ENCODE measurements around the gene PTBP2. TPM values are rescaled to one million over a fixed set of nuclear protein-coding genes. Genes with fewer than 3 reads are reported as not detected.
"Not testable (repeated sequence)": the region's sequence is repeated elsewhere in the genome, so short reads cannot be mapped to it uniquely, and the experiment has no call there.

The PTBP2 gene
- total RNA-seq, 1 donor from 2014 or later, result 170 TPM

DNA sequence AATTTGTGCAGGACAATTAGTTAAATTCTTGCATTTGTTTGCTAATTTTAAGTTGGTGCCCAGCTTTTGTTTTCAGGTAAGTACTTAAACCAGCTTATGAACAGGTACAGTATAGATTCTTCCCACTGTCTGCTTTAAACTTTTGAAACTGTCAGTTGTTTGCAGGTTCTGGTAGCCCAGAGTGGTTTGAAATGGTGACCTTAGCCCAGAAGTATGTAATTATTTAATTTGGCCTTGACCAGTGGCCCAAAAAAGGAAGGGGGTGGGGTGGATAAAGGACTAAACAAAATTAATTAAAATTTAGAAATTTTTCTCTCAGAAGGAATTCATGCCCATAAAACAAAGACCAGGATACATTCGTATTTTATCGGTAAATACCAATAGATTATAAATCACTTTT lies 69.0 kb downstream of the PTBP2 start:
- no peaks in the 10 kb centered on the region for H3K27me3 Mint-ChIP-seq (ENCODE audit: insufficient read depth, low read depth)
- Histone ChIP-seq H3K9ac (no peak overlapping the region), H3K79me2 (ENCODE audit: low read depth) (peaks cover 61% of the 10 kb centered on the region), H3K36me3 (peaks cover 72% of the 10 kb centered on the region), H2AFZ (replicated peaks) (no peak overlapping the region), H3K4me2 (no peak overlapping the region), H4K20me1 (ENCODE audit: low read depth) (no peaks in the 10 kb centered on the region), H3K27ac (no peak overlapping the region), H3K27me3 (no peaks in the 10 kb centered on the region), H3F3A (ENCODE audit: low read depth) (no peaks in the 10 kb centered on the region), H3K4me1 (no peaks in the 10 kb centered on the region), H3K4me3 (no peak overlapping the region), H3K9me3 (ENCODE audit: low read depth) (no peaks in the 10 kb centered on the region)
- no peak for DNase-seq (ENCODE audit: low spot score)
- H3K36me3 Mint-ChIP-seq, result peaks cover 40% of the 10 kb centered on the region
- H3K4me1 Mint-ChIP-seq, result no peaks in the 10 kb centered on the region
- TF ChIP-seq EZH2 (IDR thresholded peaks at IDR 0.05), result no peak
- no peak overlapping the region for H3K27ac Mint-ChIP-seq
- no peak overlapping the region for H3K4me3 Mint-ChIP-seq
- H3K9me3 Mint-ChIP-seq, result no peaks in the 10 kb centered on the region

DNA sequence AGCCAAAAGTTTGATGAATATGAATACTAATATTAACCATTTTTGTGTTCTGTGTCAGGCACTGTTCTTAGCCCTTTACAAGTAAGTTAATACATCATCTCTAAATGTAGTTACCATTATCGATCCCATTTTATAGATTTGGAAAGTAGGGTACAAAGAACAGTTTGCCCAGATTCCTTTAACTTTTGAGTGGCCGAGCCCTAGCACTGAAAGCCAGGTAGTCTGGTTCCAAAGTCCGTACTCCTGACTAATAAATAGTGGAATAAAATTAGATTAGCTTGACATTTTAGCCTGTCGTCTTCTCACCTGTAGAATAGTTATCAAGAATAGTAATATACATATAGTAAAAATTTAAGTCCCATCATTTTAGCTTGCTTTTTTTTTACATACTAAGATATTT lies 70.6 kb downstream of the PTBP2 start:
- H3F3A ChIP-seq (ENCODE audit: low read depth), result no peaks in the 10 kb centered on the region
- H3K36me3 Mint-ChIP-seq, result peaks cover 46% of the 10 kb centered on the region

DNA sequence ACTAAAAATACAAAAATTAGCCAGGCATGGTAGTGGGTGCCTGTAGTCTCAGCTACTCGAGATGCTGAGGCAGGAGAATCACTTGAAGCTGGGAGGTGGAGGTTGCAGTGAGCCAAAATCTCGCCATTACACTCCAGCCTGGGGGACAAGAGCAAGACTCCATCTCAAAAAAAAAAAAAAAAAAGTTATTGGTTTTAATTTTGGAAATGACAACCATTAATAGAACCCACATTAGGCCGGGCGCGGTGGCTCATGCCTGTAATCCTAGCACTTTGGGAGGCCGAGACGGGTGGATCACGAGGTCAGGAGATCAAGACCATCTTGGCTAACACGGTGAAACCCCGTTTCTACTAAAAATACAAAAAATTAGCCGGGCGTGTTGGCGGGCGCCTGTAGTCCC lies 80.1 kb downstream of the PTBP2 start:
- not testable (repeated sequence) for H3K27ac ChIP-seq; H3K4me3 ChIP-seq; H3K9me3 Mint-ChIP-seq; H3F3A ChIP-seq (ENCODE audit: low read depth); H2AFZ ChIP-seq (replicated peaks); H3K27ac Mint-ChIP-seq; H3K4me1 ChIP-seq; H3K36me3 ChIP-seq; H3K4me3 Mint-ChIP-seq; H3K27me3 Mint-ChIP-seq (ENCODE audit: insufficient read depth, low read depth); H3K4me2 ChIP-seq; H3K9ac ChIP-seq; H3K4me1 Mint-ChIP-seq; H3K27me3 ChIP-seq; H3K9me3 ChIP-seq (ENCODE audit: low read depth); H4K20me1 ChIP-seq (ENCODE audit: low read depth); DNase-seq (ENCODE audit: low spot score)
- H3K36me3 Mint-ChIP-seq, result peaks cover 37% of the 10 kb centered on the region
- peaks cover 23% of the 10 kb centered on the region for H3K79me2 ChIP-seq (ENCODE audit: low read depth)

More for the DNA sequence above, 70.6 kb downstream of the PTBP2 start:
- H3K9ac ChIP-seq, result no peak overlapping the region
- no peaks in the 10 kb centered on the region for H3K4me1 ChIP-seq
- no peaks in the 10 kb centered on the region for H3K9me3 ChIP-seq (ENCODE audit: low read depth)
- Mint-ChIP-seq H3K27ac (no peak overlapping the region), H3K4me1 (no peaks in the 10 kb centered on the region), H3K9me3 (no peaks in the 10 kb centered on the region), H3K4me3 (no peak overlapping the region), H3K27me3 (ENCODE audit: insufficient read depth, low read depth) (no peaks in the 10 kb centered on the region)
- TF ChIP-seq EZH2 (IDR thresholded peaks at IDR 0.05) (no peak), EZH2phosphoT487 (IDR thresholded peaks at IDR 0.05) (no peak)
- TF ChIP-seq, protein P1, sequence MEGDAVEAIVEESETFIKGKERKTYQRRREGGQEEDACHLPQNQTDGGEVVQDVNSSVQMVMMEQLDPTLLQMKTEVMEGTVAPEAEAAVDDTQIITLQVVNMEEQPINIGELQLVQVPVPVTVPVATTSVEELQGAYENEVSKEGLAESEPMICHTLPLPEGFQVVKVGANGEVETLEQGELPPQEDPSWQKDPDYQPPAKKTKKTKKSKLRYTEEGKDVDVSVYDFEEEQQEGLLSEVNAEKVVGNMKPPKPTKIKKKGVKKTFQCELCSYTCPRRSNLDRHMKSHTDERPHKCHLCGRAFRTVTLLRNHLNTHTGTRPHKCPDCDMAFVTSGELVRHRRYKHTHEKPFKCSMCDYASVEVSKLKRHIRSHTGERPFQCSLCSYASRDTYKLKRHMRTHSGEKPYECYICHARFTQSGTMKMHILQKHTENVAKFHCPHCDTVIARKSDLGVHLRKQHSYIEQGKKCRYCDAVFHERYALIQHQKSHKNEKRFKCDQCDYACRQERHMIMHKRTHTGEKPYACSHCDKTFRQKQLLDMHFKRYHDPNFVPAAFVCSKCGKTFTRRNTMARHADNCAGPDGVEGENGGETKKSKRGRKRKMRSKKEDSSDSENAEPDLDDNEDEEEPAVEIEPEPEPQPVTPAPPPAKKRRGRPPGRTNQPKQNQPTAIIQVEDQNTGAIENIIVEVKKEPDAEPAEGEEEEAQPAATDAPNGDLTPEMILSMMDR (IDR thresholded peaks at IDR 0.05), result no peak
- H2AFZ ChIP-seq (replicated peaks), result no peak overlapping the region
- H3K27ac ChIP-seq, result no peak overlapping the region
- H3K79me2 ChIP-seq (ENCODE audit: low read depth), result peaks cover 62% of the 10 kb centered on the region
- DNase-seq (ENCODE audit: low spot score), result no peak
- H3K36me3 ChIP-seq, result peaks cover 62% of the 10 kb centered on the region
- no peaks in the 10 kb centered on the region for H4K20me1 ChIP-seq (ENCODE audit: low read depth)
- no peak overlapping the region for H3K4me3 ChIP-seq
- no peaks in the 10 kb centered on the region for H3K27me3 ChIP-seq
- no peak overlapping the region for H3K4me2 ChIP-seq

DNA sequence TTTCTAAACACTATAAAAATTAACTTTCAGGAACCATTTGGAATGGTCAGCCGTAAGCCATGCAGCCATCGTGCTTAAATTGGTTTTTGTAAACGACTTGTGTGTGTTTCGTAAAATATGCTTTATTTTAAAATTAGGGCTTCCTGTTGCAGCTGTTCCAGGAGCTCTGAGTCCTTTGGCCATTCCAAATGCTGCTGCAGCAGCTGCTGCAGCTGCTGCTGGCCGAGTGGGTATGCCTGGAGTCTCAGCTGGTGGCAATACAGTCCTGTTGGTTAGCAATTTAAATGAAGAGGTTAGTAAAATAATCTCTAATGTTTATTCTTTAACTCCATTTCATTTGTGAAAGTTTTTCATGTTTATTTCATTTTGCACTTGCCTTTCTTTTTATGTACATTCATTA lies 83.1 kb downstream of the PTBP2 start:
- Histone ChIP-seq H3K9me3 (ENCODE audit: low read depth) (no peaks in the 10 kb centered on the region), H3K27me3 (no peaks in the 10 kb centered on the region), H3K9ac (no peak overlapping the region), H3K27ac (no peak overlapping the region), H3K4me1 (no peaks in the 10 kb centered on the region), H3K4me3 (no peak overlapping the region), H3K36me3 (peaks cover 9% of the 10 kb centered on the region), H3K4me2 (no peak overlapping the region), H4K20me1 (ENCODE audit: low read depth) (peaks cover 4% of the 10 kb centered on the region), H3F3A (ENCODE audit: low read depth) (no peaks in the 10 kb centered on the region), H2AFZ (replicated peaks) (no peak overlapping the region), H3K79me2 (ENCODE audit: low read depth) (peaks cover 35% of the 10 kb centered on the region)
- H3K4me1 Mint-ChIP-seq, result no peaks in the 10 kb centered on the region
- H3K9me3 Mint-ChIP-seq, result no peaks in the 10 kb centered on the region
- no peak overlapping the region for H3K27ac Mint-ChIP-seq
- no peak for DNase-seq (ENCODE audit: low spot score)
- no peak overlapping the region for H3K4me3 Mint-ChIP-seq
- peaks cover 34% of the 10 kb centered on the region for H3K36me3 Mint-ChIP-seq
- no peaks in the 10 kb centered on the region for H3K27me3 Mint-ChIP-seq (ENCODE audit: insufficient read depth, low read depth)
- TF ChIP-seq EZH2 (IDR thresholded peaks at IDR 0.05) (no peak), EZH2phosphoT487 (IDR thresholded peaks at IDR 0.05) (no peak)
- TF ChIP-seq, protein P1 (IDR thresholded peaks at IDR 0.05), result no peak
